Measurements from ENCODE around the gene LSAMP.
A peak's percentile ranks its signal among the peaks of the same experiment; 100 is the strongest.

The LSAMP gene

DNA sequence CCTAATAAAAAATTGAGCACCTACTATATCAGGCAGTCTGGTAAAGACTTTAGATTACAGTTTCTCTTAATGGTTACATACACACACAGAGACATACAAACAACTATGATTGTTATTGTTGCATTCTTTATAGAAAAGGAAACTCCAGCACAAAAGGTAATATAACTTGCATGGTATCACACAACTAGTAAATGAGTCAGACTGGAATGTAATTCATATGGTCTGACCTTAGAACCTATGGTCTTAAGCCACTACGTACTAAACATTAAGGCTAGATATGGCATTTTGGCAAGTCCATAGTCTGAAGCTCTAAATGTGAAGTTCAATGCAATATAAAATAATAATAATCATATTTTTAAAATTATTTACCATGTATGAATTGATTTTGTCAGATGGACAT lies 380.6 kb downstream of the LSAMP start:
- no peaks in the 10 kb centered on the region for H3K79me2 ChIP-seq (ENCODE audit: low read length)
- no peaks in the 10 kb centered on the region for H3K9me3 ChIP-seq (ENCODE audit: insufficient read depth, low read length)
- peaks cover 15% of the 10 kb centered on the region for H3K4me1 ChIP-seq (ENCODE audit: low read length)
- no peaks in the 10 kb centered on the region for H4K20me1 ChIP-seq (ENCODE audit: insufficient read depth, low read length)
- no peak overlapping the region for H3K9ac ChIP-seq (ENCODE audit: low read length)
- H3K27me3 ChIP-seq (ENCODE audit: low read depth, low read length), result no peaks in the 10 kb centered on the region
- H3K4me3 ChIP-seq (ENCODE audit: low read length), result no peak overlapping the region
- no peaks in the 10 kb centered on the region for H3K36me3 ChIP-seq (replicated peaks; ENCODE audit: low read depth, low read length)
- H3K27ac ChIP-seq (ENCODE audit: low read length), result no peak overlapping the region
- TF ChIP-seq EZH2phosphoT487 (IDR thresholded peaks at IDR 0.05; ENCODE audit: low read depth) (no peak), CTCF (IDR thresholded peaks at IDR 0.05; ENCODE audit: low read depth, low read length) (no peak)
- no peak overlapping the region for H2AFZ ChIP-seq (ENCODE audit: low read depth, low read length)
- H3K4me2 ChIP-seq (ENCODE audit: low read length), result no peak overlapping the region

DNA sequence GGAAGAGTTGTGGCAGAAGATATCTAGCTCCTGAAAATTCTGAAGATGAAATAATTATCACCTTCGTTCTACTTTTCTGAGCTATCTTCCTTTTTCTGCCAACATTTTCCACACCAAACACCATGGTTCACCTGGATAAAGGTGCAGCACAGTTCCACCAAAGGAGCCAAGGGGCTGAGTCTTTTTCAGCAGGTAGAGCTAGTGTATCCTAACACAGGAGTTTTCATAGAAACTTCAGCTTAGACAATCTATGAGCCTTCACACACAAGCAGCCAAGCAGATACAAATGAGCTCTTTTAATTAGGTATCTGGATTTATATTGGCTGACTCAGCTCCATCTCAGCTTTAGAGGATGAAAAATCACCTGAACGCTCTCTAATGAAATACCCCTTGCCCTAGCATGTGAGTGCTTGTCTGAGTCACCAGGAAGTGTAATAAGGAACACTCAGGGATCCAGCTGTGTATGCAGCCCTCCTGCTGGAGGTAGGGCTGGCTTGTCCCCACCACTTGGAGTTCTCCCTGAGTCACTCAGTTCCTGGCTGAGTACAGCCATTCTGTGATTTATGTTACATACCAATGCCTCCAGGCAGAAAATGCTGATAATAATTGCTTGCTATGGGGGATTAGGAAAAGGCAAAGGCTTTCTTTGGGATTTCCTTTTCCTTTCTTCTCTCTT lies 385.7 kb downstream of the LSAMP start:
- Histone ChIP-seq H3K36me3 (replicated peaks; ENCODE audit: low read depth, low read length) (no peaks in the 10 kb centered on the region), H4K20me1 (ENCODE audit: insufficient read depth, low read length) (no peaks in the 10 kb centered on the region), H3K9ac (ENCODE audit: low read length) (no peak overlapping the region), H3K79me2 (ENCODE audit: low read length) (no peaks in the 10 kb centered on the region), H3K4me3 (ENCODE audit: low read length) (no peak overlapping the region), H3K4me1 (ENCODE audit: low read length) (peaks cover 39% of the 10 kb centered on the region), H3K27me3 (ENCODE audit: low read depth, low read length) (no peaks in the 10 kb centered on the region), H2AFZ (ENCODE audit: low read depth, low read length) (no peak overlapping the region), H3K9me3 (ENCODE audit: insufficient read depth, low read length) (no peaks in the 10 kb centered on the region), H3K27ac (ENCODE audit: low read length) (no peak overlapping the region), H3K4me2 (ENCODE audit: low read length) (no peak overlapping the region)
- TF ChIP-seq EZH2phosphoT487 (IDR thresholded peaks at IDR 0.05; ENCODE audit: low read depth), result no peak
- no peak for TF ChIP-seq CTCF (IDR thresholded peaks at IDR 0.05; ENCODE audit: low read depth, low read length)

GRCh38 chr3:116058844-116059243 lies 386.4 kb downstream of the LSAMP start:
- no peaks in the 10 kb centered on the region for H3K27me3 ChIP-seq (ENCODE audit: low read depth, low read length)
- no peak overlapping the region for H3K27ac ChIP-seq (ENCODE audit: low read length)
- H3K9me3 ChIP-seq (ENCODE audit: insufficient read depth, low read length), result no peaks in the 10 kb centered on the region
- no peaks in the 10 kb centered on the region for H3K36me3 ChIP-seq (replicated peaks; ENCODE audit: low read depth, low read length)
- H4K20me1 ChIP-seq (ENCODE audit: insufficient read depth, low read length), result no peaks in the 10 kb centered on the region
- no peaks in the 10 kb centered on the region for H3K79me2 ChIP-seq (ENCODE audit: low read length)
- H3K9ac ChIP-seq (ENCODE audit: low read length), result no peak overlapping the region
- H2AFZ ChIP-seq (ENCODE audit: low read depth, low read length), result no peak overlapping the region
- no peak overlapping the region for H3K4me2 ChIP-seq (ENCODE audit: low read length)
- peaks cover 39% of the 10 kb centered on the region for H3K4me1 ChIP-seq (ENCODE audit: low read length)
- no peak overlapping the region for H3K4me3 ChIP-seq (ENCODE audit: low read length)
- TF ChIP-seq EZH2phosphoT487 (IDR thresholded peaks at IDR 0.05; ENCODE audit: low read depth) (no peak), CTCF (IDR thresholded peaks at IDR 0.05; ENCODE audit: low read depth, low read length) (no peak)

- no peak overlapping the region for H3K4me3 ChIP-seq (ENCODE audit: low read length)
- H3K79me2 ChIP-seq (ENCODE audit: low read length), result no peaks in the 10 kb centered on the region
- no peak overlapping the region for H2AFZ ChIP-seq (ENCODE audit: low read depth, low read length)
- TF ChIP-seq CTCF (IDR thresholded peaks at IDR 0.05; ENCODE audit: low read depth, low read length) (no peak), EZH2phosphoT487 (IDR thresholded peaks at IDR 0.05; ENCODE audit: low read depth) (no peak)
- no peak overlapping the region for H3K9ac ChIP-seq (ENCODE audit: low read length)
- peaks cover 39% of the 10 kb centered on the region for H3K4me1 ChIP-seq (ENCODE audit: low read length)
- peak overlapping the region; percentile 55 for H3K27ac ChIP-seq (ENCODE audit: low read length)
- H4K20me1 ChIP-seq (ENCODE audit: insufficient read depth, low read length), result no peaks in the 10 kb centered on the region
- no peaks in the 10 kb centered on the region for H3K27me3 ChIP-seq (ENCODE audit: low read depth, low read length)
- no peaks in the 10 kb centered on the region for H3K36me3 ChIP-seq (replicated peaks; ENCODE audit: low read depth, low read length)
- H3K4me2 ChIP-seq (ENCODE audit: low read length), result peak overlapping the region; percentile 51
- no peaks in the 10 kb centered on the region for H3K9me3 ChIP-seq (ENCODE audit: insufficient read depth, low read length)
Measured at GRCh38 chr3:116057400-116058006, 387.8 kb downstream of the LSAMP start.
